SU-DHL-6 (cell line): ENCODE results near the gene DENND6B.

Source experiments
- EZH2phosphoT487 ChIP-seq: fragments of 200-600 bp; sonication (generic), shearing (Covaris generic); conservative IDR thresholded peaks from 2 replicates; pipeline ENCODE4 v1.6.1; 2018; ENCODE audit warnings: mild to moderate bottlenecking, antibody characterized with exemption, low read length, moderate library complexity, mixed read lengths
- TF ChIP-seq, protein P1 (sequence below): fragments of 200-600 bp; sonication (generic); IDR thresholded peaks from one replicate; pipeline ENCODE4 v1.5.1; 2017; ENCODE audit warnings: antibody characterized with exemption, mild to moderate bottlenecking, low read length, moderate library complexity; ENCODE audit not compliant: insufficient read depth, poor library complexity, severe bottlenecking

DNA sequence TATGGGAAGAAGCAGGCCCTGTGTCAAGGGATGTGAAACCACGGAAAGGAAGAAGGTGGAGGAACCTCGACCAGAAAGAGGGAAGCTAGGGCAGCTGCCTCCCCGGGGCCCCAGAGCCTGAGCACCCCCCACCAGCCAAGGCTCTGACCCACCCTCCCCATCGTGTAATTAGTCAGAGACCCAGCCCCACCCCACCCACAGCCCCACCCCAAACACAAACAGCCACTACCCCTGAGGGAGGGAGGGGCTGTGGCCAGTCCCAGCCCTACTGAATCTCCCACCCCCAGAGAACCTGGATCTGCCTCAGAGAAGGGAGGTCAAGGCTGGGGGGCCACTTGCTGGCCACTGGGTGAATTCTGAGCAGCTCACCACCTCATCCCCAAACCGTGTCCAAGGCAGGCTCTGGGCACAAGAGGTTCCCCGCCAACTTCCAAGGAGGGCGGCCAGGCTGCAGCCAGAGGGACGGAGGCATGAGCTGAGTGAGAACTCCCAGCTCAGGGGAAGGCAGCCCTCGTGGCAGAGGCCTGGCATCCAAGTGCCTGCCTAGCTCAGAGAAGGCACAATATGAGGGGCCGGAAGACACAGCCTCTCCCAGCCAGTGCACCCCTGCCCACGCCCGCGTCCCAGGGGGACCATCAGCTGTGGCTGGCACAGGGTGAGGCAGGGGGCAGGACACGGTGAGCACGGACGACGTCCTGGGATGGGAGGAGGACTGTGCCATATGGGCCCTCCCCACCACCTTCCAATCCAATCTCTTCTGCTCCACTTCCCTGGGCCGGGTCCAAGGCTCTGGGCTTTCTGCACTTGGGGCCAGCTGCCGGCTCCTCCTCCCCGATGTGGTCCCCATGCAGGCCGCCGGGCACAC is 22.1 kb downstream of the DENND6B start:
- TF ChIP-seq, protein P1, sequence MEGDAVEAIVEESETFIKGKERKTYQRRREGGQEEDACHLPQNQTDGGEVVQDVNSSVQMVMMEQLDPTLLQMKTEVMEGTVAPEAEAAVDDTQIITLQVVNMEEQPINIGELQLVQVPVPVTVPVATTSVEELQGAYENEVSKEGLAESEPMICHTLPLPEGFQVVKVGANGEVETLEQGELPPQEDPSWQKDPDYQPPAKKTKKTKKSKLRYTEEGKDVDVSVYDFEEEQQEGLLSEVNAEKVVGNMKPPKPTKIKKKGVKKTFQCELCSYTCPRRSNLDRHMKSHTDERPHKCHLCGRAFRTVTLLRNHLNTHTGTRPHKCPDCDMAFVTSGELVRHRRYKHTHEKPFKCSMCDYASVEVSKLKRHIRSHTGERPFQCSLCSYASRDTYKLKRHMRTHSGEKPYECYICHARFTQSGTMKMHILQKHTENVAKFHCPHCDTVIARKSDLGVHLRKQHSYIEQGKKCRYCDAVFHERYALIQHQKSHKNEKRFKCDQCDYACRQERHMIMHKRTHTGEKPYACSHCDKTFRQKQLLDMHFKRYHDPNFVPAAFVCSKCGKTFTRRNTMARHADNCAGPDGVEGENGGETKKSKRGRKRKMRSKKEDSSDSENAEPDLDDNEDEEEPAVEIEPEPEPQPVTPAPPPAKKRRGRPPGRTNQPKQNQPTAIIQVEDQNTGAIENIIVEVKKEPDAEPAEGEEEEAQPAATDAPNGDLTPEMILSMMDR: no peak
- no peak for TF ChIP-seq EZH2phosphoT487
